IMR-90 (cell line): ENCODE data around the gene ZBTB9. TPM values are rescaled to one million over a fixed set of nuclear protein-coding genes. Genes with fewer than 3 reads are reported as not detected.

Experiments used
- polyA plus RNA-seq, 3 experiments: library from polyadenylated mRNA; depleted of rRNA; stranded (reverse); fragments of >200 nt; gene quantifications; 2 replicates each; pipeline ENCODE4 v1.2.3, GENCODE V29; 2012; ENCODE audit warnings: low replicate concordance in 1 of 3
- total RNA-seq: library from RNA; depleted of rRNA; stranded (reverse); fragments of >200 nt; gene quantifications from 2 replicates; pipeline ENCODE4 v1.2.3, GENCODE V29; 2012
- TF ChIP-seq, protein P1 (sequence below): fragments of 150-350 bp; IDR thresholded peaks from 2 replicates; pipeline ENCODE4 v1.6.1; 2016; ENCODE audit warnings: low read depth, mild to moderate bottlenecking, low read length, moderate library complexity, borderline replicate concordance

The ZBTB9 gene
- total and polyA plus RNA-seq, 2 of the 4 experiments (the other 2 are of a cell fraction) = 5.4 to 5.9 TPM

DNA sequence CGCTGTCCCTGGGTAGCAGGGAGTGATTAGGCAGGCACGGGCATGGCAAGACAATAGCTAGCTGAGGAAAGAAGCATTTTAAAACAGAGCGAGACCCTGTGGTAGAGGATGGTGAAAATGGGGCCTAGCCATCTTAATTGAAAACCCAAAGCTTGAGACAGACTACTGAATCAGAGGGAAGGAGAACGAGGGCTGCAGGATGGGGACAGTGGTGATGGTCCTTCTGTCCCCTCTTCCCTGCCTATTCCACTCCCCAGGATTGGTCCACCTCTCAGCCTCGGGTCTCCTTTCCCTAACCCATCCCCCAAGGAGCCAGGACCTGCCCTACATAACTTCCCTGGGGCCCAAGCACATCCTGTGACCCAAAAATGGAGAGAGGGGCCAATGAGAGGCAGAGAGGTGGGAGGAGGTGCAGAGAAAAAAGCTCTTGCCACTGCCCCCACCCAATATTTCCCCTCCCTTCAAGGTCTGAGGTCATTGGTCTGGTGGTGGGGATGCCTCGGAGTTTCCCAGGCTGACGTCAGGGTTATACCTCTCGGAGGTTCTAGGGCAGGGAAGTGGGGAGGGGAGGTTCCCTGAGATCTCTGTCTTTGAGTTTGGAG, 35.6 kb upstream of the ZBTB9 start (continued):
- TF ChIP-seq, protein P1, sequence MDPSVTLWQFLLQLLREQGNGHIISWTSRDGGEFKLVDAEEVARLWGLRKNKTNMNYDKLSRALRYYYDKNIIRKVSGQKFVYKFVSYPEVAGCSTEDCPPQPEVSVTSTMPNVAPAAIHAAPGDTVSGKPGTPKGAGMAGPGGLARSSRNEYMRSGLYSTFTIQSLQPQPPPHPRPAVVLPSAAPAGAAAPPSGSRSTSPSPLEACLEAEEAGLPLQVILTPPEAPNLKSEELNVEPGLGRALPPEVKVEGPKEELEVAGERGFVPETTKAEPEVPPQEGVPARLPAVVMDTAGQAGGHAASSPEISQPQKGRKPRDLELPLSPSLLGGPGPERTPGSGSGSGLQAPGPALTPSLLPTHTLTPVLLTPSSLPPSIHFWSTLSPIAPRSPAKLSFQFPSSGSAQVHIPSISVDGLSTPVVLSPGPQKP = no peak
